D341Med (cell line): Measurements from ENCODE around the gene PSMD1.
"Not testable (repeated sequence)": the region's sequence is repeated elsewhere in the genome, so short reads cannot be mapped to it uniquely, and the experiment has no call there.

Experiments
- DNase-seq: peaks from one replicate; pipeline ENCODE4 v3.0.0; 2012; ENCODE audit warnings: low spot score

Gene PSMD1

DNA sequence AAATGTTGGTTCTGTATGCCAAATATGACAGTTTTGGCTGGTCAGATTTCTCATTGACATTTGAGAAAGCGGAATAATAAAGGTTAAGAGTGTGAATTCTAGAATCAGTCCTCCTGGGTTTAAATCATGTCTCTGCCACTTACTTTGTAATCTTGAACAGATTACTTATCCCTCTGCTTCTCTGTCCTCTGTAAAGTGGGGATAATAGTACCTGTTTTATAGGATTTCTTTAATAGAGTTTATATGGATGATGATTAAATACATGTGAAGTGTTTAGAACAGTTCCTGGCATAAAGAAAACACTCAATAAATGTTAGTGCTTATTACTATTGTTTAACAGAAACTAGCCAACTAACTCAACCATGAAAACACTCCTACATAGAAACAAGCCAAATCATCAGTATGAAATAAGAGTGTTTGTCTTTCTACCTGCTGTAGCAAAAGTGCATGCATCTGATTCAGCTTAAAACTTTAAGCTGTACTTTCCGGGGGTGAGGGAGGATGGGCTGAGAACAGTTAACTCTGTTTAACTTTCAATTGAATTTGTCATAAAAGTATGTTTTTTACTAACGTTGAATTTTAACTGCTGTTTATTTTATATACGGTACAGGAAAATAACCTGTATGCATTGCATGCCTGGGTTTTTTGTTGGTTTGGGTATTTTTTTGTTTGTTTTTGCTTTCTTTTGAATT, 61.4 kb downstream of the PSMD1 start:
- no peak for DNase-seq

DNA sequence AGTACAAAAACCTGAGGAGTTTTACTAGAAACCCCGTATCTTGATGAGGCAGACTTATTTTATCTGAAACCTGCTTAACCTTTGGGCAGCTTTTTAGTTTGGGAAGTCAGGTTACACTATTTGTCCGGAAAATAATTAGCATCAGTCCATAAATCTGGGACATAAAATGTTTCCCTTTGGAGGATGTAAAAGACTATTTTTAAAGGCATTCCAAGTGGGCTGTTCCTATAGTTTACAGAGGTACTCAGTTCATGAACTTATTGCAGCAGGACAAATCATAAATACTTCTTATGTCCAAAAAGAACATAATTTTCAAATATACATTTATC, 61.9 kb downstream of the PSMD1 start:
- DNase-seq = no peak

- DNase-seq = no peak
Measured at GRCh38 chr2:231123362-231123898, 66.8 kb downstream of the PSMD1 start.

- DNase-seq = no peak
Measured at GRCh38 chr2:231124838-231125568, 68.3 kb downstream of the PSMD1 start, which contains the start of gene HTR2B. TSS of gene HTR2B (minus strand) at chr2:231125042. CDS start at chr2:231123764, 1,278 bp downstream.

DNA sequence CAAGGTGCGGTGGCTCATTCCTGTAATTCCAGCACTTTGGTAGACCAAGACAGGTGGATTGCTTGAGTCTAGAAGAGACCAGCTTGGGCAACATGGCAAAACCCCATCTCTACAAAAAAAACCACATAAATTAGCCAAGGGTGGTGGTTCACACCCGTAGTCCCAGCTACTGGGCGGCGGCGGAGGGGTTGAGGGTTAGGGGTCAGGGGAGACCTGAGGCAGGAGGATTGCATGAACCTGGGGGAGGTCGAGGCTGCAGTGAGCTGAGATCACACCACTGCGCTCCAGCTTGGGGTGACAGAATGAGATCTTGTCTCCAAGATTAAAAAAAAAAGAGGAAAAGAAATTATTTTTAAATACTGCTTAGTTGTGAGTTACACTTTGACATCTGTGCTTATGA, 69.5 kb downstream of the PSMD1 start:
- no peak for DNase-seq

DNA sequence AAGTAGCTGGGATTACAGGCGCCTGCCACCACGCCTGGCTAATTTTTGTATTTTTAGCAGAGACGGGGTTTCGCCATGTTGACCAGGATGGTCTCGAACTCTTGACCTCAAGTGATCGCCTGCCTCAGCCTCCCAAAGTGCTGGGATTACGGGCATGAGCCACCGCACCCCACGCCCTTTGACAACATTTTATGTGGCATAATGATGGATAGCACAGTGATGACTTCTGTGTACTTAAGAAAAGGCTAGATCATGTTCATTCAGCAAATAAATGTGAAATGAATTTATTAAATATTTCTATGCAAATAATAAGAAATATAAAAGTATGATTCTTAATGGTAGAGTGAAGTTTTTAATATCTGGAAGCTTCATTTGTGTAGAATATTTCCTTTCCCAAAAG, 70.8 kb downstream of the PSMD1 start:
- no peak for DNase-seq

GRCh38 chr2:231127936-231128335, 71.3 kb downstream of the PSMD1 start:
- DNase-seq = no peak

GRCh38 chr2:231128541-231128940, 71.9 kb downstream of the PSMD1 start:
- DNase-seq = no peak

- no peak for DNase-seq
Measured at GRCh38 chr2:231129216-231129615, 72.5 kb downstream of the PSMD1 start.

DNA sequence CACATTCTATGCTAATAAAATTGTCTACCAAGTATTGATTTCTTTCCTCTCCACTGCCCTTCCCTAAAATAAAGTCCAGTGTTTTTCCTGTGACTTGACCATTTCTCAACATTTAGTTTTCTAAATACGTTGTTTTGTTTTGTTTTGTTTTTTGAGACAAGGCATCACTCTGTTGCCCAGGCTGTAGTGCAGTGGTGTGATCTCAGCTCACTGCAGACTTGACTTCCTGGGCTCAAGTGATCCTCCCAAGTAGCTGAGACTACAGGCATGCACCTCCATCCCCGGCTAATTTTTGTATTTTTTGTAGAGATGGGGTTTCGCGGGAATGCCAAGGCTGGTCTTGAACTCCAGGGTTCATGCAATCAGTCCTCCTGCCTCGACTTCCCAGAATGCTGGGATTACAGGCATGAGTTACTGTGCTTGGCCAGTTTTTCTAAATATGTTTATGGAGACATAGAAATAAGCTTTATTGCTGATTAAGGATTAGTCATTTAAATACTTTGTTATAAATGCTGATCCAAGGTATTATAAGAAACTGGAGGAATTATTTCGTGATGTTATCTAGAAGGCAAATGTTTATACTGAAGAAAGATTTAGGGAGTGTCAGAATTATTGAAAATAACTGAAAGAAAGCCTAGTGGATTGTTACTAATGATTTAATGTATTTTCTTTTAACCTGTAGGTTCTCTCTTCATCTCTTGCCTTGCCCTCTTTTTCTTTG, 73.8 kb downstream of the PSMD1 start:
- DNase-seq = no peak

GRCh38 chr2:231132129-231132528, 75.5 kb downstream of the PSMD1 start:
- no peak for DNase-seq

DNA sequence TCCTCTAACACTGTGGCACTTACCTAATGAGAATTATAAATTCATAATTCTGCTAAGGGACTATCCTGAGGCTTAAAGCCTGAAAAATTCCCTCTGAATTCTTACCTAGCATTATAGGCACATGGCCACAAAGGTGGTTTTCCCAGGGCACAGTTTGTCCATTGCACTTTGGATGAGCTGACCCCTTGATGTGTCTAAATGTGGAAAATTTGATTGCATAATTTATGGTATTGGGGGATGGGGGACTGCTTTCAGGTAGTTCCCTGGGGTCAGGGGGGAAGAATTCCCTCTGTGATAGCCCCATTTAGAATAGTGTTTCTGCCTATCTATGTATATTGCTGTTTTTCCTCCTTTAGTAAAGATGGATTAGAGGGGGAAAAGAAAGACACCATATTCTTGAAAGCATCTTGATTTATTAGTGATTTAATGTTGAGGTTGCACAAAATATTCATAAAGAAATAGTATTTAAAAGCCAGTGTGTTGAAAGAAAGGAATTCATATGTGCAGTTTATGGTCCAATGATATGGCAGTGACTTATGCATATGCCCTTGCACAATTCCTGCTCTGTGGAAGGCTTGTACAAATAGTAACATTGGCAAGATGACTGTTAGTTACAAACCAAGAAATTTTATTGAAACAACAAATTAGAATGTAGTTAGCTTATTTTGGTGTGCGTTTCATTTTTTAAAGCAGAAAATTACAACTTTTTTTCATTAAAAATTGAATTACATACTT, 76.9 kb downstream of the PSMD1 start:
- peak; percentile 9 for DNase-seq

DNA sequence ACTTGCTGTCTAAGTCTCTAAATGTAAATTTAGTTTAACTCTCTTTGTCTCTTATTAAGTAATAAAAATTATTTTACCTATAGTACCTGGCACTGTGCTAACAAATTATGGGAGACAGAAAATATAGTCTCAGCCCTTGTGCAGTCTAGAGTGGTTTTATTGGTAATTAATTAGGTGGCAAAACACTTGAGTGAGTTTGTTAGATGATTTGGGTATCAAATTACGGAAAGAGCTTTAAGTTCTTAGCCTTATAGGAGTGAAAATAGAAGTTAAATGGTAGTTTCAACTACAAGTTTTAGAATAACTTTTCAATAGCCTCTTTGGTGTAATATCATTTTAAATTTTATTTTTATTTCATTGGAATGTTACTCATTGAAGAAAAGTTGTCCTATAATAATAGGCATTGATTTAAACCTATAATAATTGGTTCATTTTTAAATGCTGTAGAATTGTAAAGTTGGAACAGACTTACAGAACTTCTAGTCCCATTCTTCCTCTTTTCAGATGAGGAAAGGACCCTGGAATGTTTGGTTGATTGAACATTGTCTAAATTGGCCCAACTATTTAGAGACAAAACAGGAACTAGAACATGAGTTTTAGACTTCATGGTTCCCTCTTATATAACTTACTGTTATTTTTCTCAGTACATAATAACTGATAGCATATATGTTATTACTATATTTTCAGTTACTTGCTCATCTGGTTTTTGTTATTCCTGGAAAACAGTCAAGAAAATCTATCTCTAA, 78.4 kb downstream of the PSMD1 start:
- no peak for DNase-seq

GRCh38 chr2:231138699-231139098, 82.0 kb downstream of the PSMD1 start:
- DNase-seq = no peak

DNA sequence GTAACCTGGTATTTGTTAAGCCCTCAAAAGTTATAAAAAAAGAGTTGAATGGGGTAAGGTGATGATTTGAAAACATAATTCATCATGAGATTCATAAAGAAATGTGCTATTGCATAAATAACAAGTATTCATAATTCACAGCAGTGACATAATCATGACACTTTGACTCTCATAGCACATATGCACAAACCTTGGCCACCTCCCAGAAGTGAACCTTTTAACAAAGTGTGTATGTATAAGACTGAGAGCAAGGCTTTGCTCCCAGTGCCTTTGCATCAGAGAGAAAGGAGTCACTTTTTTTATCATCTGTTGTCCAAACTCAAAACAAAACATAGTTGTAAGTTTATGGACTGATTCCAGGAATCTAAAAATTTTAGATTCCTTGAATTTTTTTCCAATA, 83.1 kb downstream of the PSMD1 start:
- no peak for DNase-seq

GRCh38 chr2:231140808-231141207, 84.1 kb downstream of the PSMD1 start:
- DNase-seq = not testable (repeated sequence)

GRCh38 chr2:231144896-231145295, 88.2 kb downstream of the PSMD1 start:
- no peak for DNase-seq

- no peak for DNase-seq
Measured at GRCh38 chr2:231146665-231147064, 90.0 kb downstream of the PSMD1 start.

DNA sequence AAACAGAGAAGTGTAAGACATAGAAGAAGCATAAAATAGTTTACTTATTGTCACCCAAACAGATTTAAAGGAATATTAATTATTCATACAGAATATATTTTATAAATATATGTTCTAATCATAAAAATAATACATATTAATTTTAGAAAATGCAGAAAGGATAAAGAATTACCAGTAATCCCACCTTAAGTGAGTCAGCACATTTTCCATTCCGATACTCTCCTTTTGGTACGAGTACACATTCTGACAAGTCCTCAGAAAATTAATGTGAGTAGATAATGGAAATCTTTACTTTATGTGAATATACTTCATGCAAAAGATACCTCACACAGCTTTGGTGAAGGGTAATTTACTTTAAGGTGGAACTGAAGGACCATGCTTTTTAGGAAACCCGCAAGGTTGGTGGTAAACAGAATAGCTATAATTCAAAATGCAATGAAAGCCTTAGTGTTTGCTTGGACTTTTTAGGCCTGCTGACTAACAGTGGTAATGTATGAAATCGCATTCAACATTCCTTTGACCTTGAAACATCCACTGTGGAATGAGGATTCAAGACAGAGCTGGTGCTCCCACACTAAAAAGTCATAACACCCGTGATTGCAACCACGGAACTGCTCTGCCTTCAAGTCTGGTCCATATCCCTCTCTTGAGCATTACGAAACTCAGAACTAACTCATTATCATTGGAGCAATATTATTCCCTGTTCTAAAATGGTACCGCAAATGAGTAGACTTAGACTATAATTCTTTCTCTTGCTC, 96.3 kb downstream of the PSMD1 start:
- DNase-seq = no peak

DNA sequence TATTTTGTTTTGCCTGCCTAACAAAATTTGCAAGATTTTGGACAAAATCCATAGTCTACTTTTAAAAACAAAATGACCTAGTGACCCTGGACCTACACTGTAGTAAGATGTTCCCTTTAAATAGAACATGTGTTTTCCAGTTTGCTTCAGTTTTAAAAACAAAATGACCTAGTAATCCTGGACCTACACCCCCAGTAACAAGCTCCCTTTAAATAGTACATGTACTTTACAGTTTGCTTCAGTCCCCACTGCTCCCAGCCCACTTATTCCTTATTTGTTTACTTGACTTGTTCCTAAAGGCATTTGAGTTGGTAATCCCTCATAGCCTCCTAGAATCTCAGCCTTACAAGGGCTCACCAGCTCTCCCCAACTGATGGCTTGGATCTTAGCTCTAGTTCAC, 102.6 kb downstream of the PSMD1 start:
- DNase-seq = no peak

DNA sequence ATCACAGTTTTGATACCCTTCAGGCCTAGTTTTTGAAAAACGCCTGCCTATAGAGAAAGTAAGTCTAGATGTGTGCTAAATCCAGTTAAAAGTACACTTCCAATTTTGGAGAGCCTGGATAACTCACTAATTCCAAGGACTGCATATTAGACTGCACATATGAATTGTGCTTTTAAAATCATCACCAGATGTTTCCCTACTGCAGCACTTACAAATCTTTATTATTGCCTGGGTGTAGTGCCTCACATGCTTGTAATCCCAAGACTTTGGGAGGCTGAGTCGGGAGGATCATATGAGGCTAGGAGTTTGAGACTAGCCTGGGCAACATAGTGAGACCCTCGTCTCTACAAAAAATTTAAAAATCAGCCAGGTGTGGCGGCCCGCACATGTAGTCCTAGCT, 104.0 kb downstream of the PSMD1 start:
- DNase-seq = no peak
